Glomerular endothelial cell (primary cell): ENCODE results near the gene GIPC3. TPM values are rescaled to one million over a fixed set of nuclear protein-coding genes. Genes with fewer than 3 reads are reported as not detected.

ENCODE experiments used
- DNase-seq: peaks from one replicate; pipeline ENCODE4 v3.0.0-alpha.2; 2011; ENCODE audit warnings: low read depth, low spot score; ENCODE audit errors: extremely low read depth
- total RNA-seq: library from RNA; depleted of rRNA; stranded (reverse); fragments of >200 nt; gene quantifications from 2 replicates; pipeline ENCODE4 v1.2.3, GENCODE V29; 2015

The GIPC3 gene
- total RNA-seq, 1 donor from 2014 or later, result 6.1 TPM

DNA sequence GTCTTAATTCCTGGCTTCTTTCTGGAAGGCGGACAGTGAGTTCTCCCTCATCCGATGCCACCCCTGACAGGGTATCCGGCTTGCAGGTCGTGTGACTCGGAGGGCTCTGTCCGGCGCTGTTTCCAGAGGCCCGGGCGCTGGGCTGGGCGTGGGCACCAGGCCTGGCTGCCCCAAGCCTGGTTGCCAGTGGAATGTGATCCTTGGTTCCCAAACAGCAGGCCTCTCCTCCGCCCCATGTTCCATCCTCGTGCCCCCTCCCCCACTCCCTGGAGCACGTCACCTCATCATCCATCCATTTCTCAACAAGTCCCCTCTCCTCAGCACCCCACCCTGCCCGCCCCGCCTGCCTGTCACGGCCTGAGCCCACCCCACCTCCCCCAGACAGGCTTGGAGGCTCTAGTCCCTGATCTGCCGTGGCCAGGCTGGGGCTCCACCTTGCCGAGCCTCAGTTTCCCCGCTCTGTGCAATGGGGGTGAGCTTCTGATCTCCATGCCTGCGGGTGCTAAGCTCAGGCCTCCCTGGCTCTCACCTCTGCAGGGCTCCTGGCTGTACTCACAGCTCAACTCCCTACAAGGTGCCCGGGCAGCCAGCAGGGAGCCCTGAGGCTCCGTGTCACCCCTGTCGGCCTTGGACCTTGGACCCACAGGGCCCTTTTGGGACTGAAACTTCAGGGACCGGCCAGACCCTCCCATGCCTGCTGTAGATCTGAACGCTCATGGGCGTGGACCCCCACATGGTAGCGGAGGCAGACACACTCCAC is 19.1 kb downstream of the GIPC3 start:
- no peak for DNase-seq

DNA sequence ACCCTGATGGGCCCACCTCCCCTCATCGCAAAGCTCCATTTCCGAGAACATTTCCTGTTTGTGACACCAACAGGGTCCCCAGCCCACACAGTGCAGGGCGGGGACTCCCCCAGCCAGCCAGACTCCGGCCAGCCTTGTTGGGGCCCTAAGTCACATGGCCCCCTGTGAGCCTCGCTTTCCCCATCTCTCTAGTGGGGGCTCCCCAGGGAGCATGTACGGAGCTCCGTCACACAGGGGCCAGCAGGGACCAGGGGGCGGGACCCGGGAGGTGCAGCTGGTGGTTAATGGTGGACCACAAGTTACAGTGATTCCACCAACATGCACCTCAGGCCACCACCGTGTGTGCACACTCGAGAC is 19.7 kb downstream of the GIPC3 start:
- no peak for DNase-seq

DNA sequence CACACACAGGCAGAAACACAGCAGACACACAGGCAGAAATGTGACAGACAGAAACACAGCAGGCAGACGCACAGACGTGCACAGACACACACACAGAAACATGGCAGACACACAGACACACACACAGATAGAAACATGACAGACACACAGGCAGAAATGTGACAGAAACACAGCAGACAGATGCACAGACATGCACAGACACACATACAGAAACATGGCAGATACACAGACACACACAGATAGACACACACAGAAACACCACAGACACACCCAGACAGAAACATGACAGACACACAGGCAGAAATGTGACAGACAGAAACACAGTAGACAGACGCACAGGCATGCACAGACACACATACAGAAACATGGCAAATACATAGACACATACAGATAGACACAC is 20.1 kb downstream of the GIPC3 start:
- DNase-seq, result no peak

- DNase-seq, result no peak
These were observed 20.5 kb downstream of the GIPC3 start for GRCh38 chr19:3605770-3606169.

DNA sequence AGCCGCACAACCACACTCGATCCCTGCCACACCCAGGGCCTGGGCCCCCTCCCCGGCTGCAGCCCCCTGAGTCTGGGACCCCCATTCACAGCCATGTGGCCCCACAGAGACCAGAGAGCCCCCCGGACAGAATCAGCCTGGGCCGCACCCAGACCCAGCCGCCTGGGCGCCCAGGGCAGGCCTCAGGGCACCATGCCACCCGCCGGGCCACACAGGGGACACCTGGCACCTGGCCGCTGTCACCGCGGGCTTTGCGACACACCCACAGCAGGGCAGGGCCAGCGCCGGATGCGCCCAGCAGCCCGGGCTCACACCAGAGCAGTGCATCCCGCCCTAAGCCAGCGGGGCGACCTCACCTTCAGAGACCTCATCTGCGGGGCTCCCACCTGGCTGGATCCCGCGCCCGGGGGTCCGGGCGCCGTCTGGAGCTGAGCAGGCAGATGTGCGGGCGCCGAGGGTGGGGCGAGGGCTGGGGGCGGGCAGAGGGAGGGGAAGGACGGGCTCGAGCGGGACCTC is 21.0 kb downstream of the GIPC3 start:
- no peak for DNase-seq

GRCh38 chr19:3606690-3607289 is 21.5 kb downstream of the GIPC3 start, which contains the start of gene TBXA2R:
Gene TBXA2R (minus strand): TSS chr19:3606875. CDS start chr19:3600634, 6,241 bp downstream.
- no peak for DNase-seq

- no peak for DNase-seq
These were observed 22.2 kb downstream of the GIPC3 start for GRCh38 chr19:3607303-3608078.

DNA sequence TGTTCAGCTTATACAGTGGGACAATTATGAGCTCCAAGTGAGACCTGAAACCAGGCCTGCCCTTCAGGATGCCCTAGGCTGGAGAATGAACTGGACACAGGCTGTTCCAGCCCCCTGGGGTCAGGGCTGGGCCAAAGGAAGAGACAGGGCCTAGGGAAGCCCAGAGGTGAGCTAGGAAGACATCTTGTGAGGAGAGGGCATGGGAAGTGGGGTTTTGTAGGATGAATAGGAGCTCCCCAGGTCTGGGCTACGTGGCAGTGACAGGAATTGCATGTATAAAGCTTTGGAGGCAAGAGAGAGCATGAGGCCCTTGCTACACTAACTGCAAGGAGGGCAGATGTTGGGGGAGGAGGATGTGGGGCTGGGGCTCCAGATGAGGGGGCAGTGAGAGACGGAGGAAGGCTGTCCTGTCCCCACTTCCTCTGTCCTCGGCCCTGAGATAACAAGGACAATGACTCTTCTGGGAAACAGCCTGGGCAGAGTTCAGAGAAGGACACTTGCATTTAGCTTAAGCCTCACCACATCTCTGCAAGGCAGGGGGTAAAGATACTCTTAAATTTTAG is 22.9 kb downstream of the GIPC3 start:
- no peak for DNase-seq

DNA sequence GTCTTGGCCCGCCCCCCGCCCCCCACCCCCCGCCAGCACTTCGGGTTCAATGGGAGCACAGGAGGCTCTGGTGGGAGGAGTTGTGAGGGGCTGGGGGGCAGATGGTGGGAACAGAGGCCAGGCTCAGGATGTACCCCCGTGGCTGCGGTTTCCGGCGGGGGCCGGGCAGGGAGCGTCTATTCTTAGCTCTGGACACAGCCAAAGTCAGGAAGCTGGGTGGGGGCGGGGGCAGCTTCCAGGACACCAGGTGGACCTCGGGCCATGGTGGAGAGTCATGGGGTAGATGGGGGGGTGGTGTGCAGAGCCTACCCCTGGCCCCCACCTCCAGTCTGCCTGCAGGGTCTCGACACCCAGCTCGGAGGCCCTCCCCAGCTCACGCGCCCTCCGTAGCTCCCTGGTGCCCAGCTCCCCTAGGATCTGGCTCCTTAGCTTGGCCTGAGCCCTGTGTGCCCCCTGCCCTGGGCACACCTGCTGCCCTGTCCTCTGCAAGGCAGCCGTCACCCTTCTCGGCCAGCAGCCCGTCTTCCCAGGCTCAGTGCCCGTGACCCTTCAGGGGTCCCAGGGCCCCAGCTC is 23.6 kb downstream of the GIPC3 start:
- DNase-seq, result no peak

- no peak for DNase-seq
These were observed 24.8 kb downstream of the GIPC3 start for GRCh38 chr19:3609779-3610719.

DNA sequence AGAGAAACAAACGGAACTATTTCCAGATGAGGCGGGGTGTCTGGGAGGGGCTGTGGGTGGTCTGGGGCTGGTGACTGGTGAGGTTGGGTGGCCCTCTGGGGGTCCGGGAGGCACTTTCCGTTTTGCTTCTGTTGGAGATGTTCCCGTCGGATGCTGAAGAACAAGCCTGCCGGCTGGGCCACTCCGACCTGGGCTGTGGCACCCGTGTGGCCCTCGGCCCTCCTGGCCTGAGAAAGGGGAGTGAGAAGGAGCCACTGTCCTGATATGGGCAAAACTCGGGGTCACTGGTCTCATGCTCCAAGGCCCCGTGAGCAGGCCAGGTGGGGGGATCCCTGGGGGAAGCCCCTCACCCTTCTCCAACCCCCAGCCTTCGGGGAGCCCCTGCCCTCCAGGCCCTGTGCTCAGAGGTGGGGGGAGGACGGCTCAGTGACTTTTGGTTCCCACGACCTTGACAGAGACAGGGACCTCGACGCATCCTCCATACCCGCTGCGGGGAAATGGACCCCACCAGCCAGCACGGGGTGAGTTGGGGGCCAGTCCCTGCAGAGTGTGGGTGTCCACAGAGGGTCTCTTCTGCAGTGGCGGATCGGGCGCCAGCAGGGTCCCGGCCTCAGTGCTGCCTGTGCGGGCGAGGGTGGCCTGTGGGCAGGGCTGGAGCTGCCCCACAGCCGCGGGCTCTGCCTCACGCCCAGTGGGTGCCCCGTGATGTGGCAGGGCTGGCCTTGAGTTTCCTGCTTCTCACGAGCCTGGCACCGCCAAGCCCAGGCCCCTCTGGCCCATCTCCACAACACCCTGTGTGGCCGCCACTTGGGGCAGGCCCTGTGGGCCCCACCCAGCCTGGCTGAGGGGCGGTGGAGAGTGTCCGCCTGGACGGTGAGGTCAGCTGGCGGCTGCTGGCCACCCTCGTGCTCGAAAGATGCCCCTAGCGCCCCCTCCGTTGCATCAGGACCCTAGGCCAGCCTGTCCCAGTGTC is 25.8 kb downstream of the GIPC3 start:
- no peak for DNase-seq

DNA sequence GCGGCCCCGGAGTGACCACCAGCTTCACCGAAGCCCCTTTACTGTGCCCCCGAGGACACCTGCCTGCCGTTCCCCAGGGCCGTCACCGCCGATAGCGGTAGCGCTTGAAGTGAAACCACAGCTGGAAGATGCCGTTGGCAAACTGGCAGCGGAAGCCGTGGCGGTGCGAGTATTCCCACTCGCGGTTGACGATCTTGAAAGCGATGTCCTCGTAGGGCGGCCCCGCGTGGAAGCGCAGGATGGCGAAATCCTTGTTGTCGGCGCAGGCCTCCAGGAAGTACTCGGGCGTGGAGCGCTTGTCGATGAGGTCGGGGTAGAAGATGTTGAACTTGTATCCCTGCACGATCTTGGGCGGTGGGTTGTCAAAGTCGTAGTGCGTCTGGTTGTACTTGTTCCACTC is 26.6 kb downstream of the GIPC3 start:
- DNase-seq, result no peak

DNA sequence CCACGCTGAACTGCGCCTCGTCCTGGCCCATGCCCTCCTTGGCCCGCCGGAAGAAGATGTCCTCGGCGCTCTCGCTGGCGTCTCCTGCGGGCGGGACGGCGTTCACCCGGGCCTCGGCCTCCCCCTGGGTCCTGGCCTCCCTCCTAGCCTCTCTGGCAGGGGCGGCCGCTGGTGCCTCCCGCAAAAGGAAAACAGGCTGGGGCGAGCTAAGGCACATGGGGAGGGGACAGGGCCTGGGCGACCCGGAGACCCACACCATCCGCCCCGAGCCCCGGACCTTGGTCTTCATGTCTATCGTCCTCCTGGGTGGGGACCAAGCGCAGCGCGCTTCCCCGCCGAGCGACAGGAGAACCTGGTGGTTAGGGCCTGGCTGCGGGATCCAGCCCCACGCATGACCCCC is 27.1 kb downstream of the GIPC3 start:
- DNase-seq, result no peak

- no peak for DNase-seq
These were observed 27.8 kb downstream of the GIPC3 start for GRCh38 chr19:3612901-3613741.

- DNase-seq, result no peak
These were observed 28.8 kb downstream of the GIPC3 start for GRCh38 chr19:3613818-3614661.

- no peak for DNase-seq
These were observed 29.7 kb downstream of the GIPC3 start for GRCh38 chr19:3614858-3615505.
